Pons (tissue), 1 donor: Measurements from ENCODE around the gene RNF130.

Experiments
- DNase-seq: peaks from one replicate; pipeline ENCODE4 v3.0.0-alpha.2; 2016; ENCODE audit warnings: low spot score

The RNF130 gene, protein sequence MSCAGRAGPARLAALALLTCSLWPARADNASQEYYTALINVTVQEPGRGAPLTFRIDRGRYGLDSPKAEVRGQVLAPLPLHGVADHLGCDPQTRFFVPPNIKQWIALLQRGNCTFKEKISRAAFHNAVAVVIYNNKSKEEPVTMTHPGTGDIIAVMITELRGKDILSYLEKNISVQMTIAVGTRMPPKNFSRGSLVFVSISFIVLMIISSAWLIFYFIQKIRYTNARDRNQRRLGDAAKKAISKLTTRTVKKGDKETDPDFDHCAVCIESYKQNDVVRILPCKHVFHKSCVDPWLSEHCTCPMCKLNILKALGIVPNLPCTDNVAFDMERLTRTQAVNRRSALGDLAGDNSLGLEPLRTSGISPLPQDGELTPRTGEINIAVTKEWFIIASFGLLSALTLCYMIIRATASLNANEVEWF

DNA sequence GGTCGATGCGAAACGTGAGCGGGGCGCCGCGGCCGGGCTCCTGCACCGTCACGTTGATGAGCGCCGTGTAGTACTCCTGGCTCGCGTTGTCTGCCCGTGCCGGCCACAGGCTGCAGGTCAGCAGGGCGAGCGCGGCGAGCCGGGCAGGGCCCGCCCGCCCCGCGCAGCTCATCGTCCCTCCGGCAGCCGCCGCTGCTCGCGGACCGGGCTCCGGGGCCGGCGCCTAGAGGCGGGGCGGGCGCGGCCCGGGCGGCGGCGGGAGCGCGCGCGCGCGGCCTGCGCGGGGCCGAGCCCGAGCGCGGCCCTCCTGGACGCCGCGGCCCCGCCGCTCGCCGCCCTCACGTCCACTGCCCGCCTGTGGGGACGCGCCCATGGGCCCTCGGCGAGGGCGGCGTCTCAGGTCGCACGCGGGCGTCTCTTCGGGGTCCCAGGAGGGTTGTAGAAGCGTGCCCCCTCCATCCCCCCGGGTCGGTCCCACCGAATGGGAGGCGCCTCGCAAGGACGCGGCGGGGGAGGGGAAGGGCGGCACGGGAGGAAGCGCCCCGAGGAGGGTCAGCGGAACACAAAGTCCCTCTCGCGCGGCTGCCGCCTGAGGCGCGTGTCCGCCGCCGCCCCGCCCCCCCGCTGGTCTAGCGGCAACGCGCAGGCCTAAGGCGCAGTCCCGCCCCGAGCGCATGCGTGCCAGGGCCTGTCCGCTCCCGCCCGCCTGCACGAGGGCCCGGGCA is at the start of gene RNF130:
Gene RNF130 (minus strand): TSS at position 229 of the 725 bp plus-strand sequence. CDS start 57 bp downstream, at position 172.
- DNase-seq, result peak; percentile 86

DNA sequence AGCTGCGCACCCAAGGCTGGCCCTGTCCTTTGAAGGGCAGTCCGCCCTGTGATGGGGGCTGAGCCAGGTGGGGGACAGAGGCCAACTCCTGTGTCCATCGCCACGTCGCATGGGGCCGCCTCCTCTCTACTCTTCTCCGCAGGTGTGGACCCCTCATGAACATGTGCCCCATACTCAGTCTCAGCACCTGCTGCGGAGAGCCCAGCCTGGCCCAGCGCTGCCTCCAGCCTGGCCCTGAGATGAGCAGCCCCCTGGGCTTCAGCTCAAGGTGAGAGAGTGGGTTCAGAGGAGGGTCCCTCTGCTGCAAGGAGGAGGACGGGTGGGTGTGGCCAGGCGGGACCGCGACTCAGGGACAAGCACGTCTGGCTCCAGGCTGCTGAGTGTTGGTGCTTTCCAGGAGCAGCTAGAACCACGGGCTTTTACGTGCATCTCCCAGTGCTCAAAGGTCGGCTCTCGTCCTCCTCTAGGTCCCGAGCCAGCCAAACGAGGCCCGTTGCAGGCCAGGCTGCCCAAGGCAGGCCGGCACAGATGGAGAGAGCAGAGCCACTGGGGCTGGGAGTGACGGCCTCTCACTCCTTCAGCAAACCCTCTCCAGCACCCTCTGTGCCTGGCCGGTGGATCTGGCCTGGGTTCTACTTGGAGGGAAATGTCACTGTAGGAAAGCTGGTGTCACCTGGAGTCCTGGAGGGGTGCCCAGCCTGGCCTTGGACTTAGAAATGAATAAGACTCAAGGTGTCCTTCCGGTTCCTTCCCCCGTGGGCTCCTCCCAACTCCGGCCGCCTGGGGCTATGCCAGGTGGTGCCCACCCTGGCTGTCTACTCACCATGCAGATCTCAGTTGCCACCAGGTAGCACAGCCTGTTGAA is 48.9 kb upstream of the RNF130 start:
- DNase-seq, result no peak

DNA sequence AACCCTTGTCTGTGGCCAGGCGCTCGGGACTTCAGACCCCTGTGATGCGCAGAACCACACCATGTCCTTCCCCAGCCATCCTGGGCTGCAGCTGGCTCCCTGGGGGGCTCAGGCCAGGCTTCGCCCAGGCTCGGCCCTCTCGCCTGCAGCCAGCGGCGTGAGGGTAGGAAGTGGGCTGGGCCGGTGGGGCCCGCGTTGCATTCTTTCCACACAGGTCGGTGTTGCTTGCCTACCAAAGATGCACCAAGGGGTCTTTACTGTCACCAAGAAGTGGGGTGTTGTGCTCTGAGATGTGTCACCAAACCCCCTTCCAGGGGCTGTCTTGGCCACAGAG is 48.3 kb upstream of the RNF130 start:
- no peak for DNase-seq

DNA sequence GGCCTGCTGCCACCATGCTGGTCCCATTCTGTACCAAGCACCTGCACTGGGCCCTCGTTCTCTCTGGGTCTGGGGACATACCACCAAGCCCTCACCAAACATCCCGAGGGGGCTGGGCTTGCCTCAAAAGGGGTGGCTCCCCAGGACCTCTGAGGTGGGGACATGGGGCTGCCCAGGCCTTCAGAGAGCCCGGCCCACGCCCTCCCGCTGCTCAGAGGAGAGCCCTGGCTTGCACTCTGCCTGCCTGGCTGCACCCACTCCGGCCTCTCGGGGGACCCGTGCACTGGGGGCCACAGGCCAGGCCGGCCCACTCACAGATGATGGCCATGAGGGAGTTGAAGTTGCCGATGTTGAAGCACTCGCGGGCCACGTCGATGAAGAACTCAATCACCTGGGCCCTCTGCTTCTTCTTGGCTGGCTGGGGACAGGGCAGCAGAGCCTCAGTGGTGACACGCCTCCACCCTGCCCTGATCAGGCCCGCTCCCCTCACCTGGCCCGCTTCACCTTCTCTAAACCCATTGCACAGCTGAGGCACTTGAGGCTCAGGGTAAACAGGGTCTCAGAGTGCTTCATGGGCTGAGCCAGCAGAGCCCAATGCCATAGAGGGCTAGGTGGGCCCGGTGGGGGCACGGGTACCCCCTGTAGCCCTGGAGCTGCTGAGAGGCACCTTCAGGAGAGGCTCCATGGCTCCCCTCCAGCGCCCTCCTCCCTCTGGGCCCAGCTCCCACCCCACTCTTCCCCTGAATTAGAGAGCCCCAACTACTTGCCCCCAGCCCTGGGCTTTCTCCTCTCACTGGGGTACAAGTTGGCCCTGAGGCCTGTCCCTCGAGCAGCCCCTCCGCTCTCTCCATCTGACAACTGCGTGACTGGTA is 47.7 kb upstream of the RNF130 start:
- DNase-seq, result no peak

DNA sequence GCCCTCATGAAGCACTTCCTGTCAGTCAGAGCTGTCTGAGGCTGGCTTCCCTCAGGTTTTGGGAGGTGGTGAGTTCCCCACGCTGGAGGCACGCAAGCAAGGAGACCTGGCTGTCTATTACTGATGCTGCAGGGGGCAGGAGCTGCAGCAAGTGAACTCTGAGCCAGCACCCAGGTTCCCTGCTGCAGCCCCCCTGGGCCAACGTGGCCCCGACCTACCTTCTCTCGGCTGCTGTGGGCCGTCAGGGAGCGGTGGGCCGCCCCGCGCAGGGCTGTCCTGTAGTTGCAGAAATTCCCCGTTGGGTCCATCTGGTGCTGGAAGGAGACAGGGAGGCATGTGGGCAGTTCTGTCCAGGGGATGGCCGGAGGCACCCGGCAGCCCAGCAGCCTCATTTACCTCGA is 46.8 kb upstream of the RNF130 start:
- no peak for DNase-seq

DNA sequence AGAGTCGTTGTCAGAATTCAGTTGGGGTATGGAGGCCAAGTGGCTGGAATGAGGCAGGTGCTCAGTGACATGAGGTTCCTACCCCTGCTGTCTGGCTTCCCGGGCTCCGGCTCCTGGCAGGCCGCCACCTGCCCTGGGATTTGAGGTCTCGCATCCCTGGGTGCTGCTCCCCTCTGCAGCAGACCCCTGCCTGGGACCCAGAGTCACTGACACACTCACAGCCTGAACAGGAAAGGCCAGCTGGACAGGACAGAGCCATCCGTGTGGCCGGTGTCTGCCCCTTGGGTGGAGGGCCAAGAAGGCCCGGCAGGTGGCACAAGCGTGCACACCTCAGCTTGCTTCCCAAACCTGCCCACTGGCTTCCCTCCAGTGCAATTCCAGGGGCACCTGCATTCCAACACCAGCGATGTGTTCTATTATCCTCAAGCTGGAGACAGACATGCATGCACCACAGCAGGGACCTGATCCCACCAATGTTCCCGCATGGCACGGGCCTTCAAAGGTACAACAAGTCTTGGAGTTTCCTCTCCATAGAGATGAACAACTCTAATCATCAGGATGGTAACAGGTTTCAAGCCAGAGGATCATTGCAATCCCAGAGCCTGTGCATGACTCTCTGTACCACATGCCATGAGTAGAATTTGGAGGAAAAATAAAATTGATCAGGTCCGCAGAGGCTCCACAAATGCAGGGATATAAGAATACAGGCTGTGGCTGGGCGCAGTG is 45.6 kb upstream of the RNF130 start:
- no peak for DNase-seq

DNA sequence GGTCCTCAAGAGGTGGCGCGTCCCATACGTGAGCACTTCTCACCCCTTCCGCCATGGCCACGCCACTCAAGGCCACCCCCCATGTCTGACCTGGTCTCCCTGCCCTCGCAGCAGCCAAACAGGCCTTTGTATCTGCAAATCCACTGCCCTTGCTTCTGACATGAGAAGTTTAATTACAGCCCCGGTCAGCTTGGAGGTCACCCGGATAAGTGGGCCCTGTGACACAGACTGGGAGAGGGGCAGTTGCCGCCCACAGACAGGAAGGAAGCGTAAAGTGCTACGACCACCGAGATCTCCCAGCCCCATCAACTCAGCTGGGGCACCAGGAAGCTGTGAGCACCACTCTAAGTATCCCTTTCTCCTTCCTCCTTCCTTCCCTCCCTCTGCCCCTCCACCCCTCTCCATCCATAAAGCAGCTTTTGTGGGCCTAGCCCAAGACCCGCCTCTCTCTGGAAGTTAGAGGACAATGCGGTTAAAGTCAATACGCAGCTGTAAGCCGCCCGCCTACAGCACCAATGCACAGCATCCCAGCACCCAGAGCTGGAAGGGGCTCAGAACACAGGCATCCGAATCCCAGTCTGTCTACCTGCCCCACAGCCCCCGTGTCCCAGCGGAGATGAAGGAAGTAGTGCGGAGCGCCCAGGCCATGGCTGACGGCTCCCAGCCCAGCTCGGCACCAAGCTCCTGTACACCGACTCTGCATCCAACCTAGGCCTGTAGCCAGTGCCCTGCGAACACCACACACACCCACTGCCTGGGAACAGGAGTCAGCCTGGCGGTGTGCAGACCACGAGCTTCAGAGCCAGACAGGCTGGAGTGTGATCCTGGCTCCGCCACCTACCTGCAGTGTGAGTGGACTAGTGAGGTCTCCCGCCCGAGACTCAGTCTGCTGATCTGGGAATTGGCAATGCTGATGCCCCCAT is 44.8 kb upstream of the RNF130 start:
- peak; percentile 63 for DNase-seq

DNA sequence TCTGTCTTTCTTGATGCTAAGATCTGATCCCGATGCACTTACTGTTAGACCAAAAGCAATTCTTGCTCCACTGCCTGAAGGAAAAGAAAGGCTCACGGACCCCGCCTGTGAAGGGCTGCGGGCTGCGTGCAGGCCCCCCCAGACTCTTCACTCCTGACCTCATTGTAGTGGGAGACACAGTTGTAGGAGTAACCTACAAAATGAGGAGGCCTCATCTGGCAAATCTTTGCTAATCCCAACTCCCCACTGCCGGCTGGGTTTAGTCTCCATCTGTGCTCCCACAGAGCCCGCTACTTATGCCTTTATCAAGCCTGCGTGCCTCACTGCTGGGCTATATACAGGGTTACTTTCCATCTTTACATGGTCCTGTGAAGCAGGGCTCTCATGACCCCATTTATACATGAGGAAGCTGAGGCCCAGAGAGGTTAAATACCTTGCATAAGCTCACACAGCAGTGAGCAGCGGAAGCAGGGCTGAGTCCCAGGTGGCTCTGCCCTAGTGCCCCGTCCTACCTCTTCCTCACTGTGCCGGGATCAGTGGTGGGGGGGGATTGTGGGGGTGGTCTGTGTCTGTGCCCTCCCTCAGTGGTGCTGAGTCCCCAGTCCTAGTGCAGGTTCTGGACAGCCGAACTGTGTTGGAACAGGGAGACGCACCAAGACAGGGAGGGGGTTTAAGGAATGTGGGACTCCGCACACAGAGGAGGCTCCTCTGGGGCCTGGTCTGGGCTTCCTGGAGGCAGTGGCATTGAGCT is 43.9 kb upstream of the RNF130 start:
- no peak for DNase-seq

DNA sequence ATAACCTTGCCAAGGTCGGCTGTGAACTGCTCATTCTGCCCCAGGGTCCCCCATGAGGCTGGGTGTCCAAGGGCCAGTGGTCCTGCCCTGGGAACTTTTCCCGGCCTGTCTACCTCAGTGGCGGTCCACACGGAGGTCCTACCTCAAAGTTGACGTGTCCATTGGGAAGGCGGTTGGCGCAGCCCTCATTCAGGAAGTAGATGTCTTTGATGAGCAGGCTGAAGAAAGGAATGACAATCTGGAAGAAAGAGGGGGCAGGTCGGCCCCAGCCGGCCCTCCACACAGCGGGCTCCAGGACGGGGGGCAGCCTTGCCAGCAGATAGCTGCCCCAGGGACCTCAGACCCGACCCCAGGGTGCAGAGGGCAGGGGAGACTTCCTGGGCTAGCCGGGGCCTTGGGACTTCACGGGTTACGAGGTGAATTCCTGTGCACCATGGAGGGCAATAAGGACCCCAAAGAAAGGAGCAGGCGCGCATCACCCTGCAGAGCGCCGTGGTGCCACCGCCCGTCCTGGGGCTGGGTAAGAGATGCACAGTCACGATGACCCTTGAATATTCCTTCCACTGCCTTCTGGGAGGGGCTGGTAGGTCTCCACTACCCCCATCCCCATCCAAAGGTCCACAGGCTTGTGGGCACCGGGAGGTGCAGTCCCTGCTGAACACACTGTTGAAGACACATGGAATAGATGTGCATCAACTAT is 42.9 kb upstream of the RNF130 start:
- no peak for DNase-seq

DNA sequence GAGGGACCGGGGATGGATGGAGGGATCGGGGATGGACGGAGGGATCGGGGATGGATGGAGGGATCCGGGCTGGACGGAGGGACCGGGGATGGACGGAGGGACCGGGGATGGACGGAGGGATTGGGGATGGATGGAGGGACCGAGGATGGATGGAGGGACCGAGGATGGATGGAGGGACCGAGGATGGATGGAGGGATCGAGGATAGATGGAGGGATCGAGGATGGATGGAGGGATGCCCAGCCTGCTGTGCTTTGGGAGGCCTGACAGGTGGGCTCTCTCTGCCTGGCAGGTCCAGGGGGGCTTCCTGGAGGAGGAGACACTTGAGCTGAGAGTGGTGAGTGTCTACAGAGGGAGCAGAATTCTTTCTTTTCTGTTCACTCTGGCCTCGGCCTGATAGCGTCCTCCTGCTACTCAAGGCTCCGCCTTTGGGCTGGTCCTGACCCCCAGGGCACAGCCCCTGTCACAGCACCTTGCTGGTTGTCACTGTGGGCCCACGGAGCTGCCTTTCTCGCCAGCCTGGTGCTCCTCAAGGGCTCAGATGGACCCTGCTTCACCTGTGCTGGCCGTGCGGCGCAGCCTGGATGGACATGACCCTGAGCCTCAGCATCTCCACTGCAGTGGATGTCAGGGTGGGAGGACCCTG is 42.2 kb upstream of the RNF130 start:
- no peak for DNase-seq

DNA sequence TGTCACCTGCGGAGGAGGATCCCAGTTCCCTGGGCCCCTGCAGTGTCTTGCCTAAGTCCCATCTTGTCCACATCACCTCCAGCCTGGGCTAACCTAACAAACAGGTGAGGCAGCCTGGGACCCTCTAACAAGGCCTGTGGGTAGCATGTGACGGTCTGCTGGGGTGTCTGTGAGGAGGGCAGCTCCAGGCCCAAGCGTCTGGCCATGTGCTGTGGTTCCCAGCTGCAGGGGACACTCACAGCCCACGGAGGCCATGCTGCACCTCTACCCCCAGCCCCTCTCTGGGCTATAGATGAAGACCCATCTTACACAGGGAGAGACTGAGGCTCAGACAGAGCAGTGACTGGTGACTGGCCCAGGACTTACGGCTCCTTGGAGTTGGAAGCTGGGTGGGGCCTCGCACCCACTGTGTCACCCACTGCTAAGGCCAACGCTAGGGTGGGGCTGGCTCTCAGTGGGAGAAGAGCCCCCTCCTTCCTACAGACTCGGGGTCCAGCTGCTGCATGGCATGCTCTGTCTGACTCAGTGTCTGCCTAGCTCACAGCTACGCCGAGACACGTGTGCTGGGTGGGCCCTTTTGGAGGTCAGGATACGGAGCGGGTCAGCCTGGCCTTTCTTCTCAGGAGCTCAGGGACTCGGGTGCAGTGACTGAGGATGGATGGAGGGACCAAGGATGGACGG is 40.8 kb upstream of the RNF130 start:
- no peak for DNase-seq

DNA sequence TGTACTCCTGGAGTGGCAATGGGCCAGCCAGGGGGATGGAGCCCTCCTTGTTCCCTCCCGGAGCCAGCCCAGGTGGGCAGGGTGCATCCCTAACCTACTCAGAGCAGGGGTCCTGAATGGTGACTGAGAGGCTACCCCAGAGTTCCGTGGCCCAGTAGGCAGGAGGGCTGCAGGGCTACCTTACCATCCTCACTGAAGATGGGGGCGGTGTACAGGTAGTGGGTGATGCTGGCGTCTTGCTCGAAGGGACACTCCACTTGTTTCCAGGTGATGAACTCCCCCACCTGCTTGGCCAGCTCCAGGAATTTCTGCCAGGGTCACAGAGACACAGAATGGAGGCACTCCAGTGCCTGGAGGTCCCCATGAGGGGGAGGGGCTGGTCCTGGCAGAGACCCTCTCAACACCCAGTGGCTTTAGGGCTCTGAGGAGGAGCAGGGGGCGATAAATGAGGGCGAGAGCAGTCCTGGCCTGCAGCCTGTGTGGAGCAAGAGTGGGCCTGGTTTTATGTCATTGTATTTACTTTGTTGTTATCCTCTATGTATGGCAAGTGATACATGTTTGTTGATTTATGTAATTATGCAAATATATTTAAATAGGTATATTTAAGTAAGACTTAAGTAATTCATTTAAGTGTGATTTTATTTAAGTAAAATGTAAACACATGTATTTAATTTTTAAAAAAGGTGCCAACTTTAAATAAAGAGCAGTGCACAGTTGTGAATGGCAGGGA is 39.9 kb upstream of the RNF130 start:
- no peak for DNase-seq

DNA sequence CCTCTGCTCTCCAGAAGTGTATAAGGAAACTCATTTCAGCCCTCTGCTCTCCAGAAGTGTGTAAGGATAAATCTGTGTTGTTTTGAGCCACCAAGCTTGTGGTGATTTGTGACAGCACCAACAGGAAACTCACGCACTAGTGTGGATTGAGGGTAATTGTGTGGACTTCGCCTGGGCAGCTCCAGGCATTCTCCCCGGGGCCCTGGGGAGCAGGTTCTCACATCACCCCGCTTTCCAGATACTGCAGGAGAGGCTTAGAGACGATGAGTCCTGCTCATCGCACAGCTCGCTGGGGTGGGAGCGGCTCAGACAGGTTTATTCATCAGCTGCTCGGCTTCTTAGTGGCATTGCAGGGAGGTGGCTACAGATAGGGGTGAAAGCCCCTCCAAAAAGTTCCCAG is 38.4 kb upstream of the RNF130 start:
- no peak for DNase-seq

DNA sequence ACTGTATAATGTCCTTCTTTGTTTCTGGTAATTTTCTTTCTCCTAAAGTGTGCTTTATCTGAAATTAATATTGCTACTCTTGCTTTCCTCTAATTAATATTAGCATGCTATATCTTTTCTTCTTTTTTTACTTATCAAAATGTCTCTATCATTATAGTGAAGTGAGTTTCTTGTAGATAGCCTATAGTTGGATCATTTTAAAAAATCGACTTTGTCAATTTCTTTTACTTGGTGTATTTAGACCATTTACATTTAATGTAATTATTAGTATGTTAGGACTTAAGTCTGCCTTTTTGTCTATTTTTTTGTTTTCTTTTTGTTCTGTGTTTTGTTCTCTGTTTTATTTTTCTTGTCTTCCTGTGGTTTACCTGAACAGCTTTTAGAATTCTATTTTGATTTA is 35.4 kb upstream of the RNF130 start:
- no peak for DNase-seq

DNA sequence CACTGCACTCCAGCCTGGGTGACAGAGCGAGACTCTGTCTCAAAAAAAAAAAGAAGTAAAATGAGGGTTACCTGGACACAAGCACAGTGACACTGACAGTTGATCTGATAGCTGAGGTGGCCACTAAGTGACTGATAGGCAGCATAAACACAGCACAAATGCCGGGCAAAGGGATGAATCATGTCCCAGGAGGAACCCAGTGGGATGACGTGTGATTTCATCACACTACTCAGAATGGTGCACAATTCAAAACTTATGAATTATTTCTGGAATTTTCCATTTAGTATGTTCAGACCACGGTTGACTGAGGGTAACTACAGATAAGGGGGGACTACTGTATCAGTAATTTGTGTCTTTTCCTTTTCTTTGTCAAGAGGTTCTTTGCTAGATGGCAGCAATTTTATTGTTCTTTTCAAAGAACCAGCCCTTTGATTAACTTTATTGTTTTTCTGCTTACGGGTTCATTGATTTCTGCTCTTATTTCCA is 34.3 kb upstream of the RNF130 start:
- no peak for DNase-seq

DNA sequence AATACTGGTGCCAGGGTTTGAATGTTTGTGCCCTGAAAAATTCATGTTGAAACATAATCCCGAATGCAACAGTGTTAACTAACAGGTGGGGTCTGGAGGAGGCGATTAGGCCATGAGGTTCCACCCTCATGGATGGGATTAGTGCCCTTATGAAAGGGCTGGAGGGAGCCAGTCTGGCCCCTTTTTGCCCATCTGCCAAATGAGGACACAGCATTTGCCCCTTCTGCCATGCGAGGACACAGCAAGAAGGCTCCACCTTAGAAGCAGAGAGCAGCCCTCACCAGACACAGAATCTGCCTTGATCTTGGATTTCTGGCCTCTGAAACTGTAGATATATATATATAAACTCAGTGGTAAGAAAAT is 32.6 kb upstream of the RNF130 start:
- no peak for DNase-seq
